GM12878 (cell line): ENCODE measurements around the gene GPR26. TPM values are rescaled to one million over a fixed set of nuclear protein-coding genes. Genes with fewer than 3 reads are reported as not detected.

ENCODE experiments used
- ATAC-seq: fragments of 200-7000 bp; cut with Tn5 transposase; 3 replicates; pipeline ENCODE4 v1.9.1; 2020; ENCODE audit warnings: mild to moderate bottlenecking, moderate library complexity
- BruUV-seq: library from RNA; stranded (reverse); fragments of 400-500 nt; replicated peaks from 2 replicates; lab custom pipeline; 2021; lab: Mats Ljungman, UMichigan
- CTCF ChIA-PET: fragments of 300-600 bp; sonication (Branson Sonifier 250); formaldehyde crosslinking; extraction: SDS; loops from one replicate; lab custom pipeline; 2021; ENCODE audit warnings: inconsistent platforms; lab: Yijun Ruan, JAX
- POLR2A ChIA-PET: fragments of 350-600 bp; formaldehyde crosslinking; extraction: SDS; loops from one replicate; lab custom pipeline; 2021; ENCODE audit warnings: inconsistent platforms; lab: Charles Lee
- RAD21 ChIA-PET: fragments of 300-600 bp; sonication (Branson Sonifier 250); formaldehyde crosslinking; loops from one replicate; lab custom pipeline; 2023; ENCODE audit warnings: antibody characterized with exemption; ENCODE audit not compliant: unreplicated experiment; lab: Charles Lee
- SMC1A ChIA-PET: fragments of 300-600 bp; sonication (Branson Sonifier 250); formaldehyde crosslinking; loops from one replicate; lab custom pipeline; 2023; ENCODE audit not compliant: unreplicated experiment, uncharacterized antibody; lab: Charles Lee
- DNase-seq: peaks from one replicate; pipeline ENCODE4 v3.0.0-alpha.2; 2011; ENCODE audit warnings: low read depth, low spot score
- FAIRE-seq: peaks from 3 replicates; lab custom pipeline; 2011; peaks lifted over from hg19 to GRCh38; lab: Jason Lieb, UNC
- H2AFZ ChIP-seq: 2 replicates; pipeline ENCODE4 v1.6.0; 2011; ENCODE audit warnings: low read depth, low read length, control low read depth; ENCODE audit not compliant: control insufficient read depth
- H3K27ac ChIP-seq: 2 replicates; pipeline ENCODE4 v1.5.1; 2011; ENCODE audit warnings: control low read depth; ENCODE audit not compliant: control insufficient read depth, insufficient read depth
- H3K27me3 ChIP-seq, 2 experiments: replicated peaks in 1 of 2; 2 replicates each; pipeline versions ENCODE4 v1.6.0 to v1.6.1; 2011; ENCODE audit warnings: low read length in 1 of 2; ENCODE audit not compliant: control insufficient read depth in 2 of 2, insufficient read depth in 2 of 2
- H3K36me3 ChIP-seq, 2 experiments: 2 replicates each; pipeline ENCODE4 v1.5.1; 2011; ENCODE audit warnings: low read length in 1 of 2; ENCODE audit not compliant: control insufficient read depth in 2 of 2, insufficient read depth in 2 of 2
- H3K4me1 ChIP-seq: 2 replicates; pipeline ENCODE4 v1.6.1; 2011; ENCODE audit warnings: mild to moderate bottlenecking, low read length, moderate library complexity, mixed read lengths; ENCODE audit not compliant: control insufficient read depth, insufficient read depth
- H3K4me2 ChIP-seq: 2 replicates; pipeline ENCODE4 v1.6.0; 2011; ENCODE audit warnings: control low read depth; ENCODE audit not compliant: control insufficient read depth, insufficient read depth
- H3K4me3 ChIP-seq: fragments of 200-600 bp; sonication (generic); 2 replicates; pipeline ENCODE4 v1.5.1; 2016
- H3K79me2 ChIP-seq: 2 replicates; pipeline ENCODE4 v1.6.0; 2011; ENCODE audit warnings: low read length; ENCODE audit not compliant: control insufficient read depth, insufficient read depth
- H3K9ac ChIP-seq: 2 replicates; pipeline ENCODE4 v1.8.0; 2011; ENCODE audit warnings: low read length, control low read depth, mixed read lengths; ENCODE audit not compliant: control insufficient read depth, insufficient read depth
- H3K9me3 ChIP-seq: replicated peaks from 3 replicates; pipeline ENCODE4 v1.5.1; 2011; ENCODE audit warnings: mild to moderate bottlenecking, low read length; ENCODE audit not compliant: control insufficient read depth, insufficient read depth
- H4K20me1 ChIP-seq: 2 replicates; pipeline ENCODE4 v1.6.0; 2011; ENCODE audit not compliant: control insufficient read depth, insufficient read depth
- ASH2L ChIP-seq: fragments of 300-600, 200-600 bp; sonication (generic); IDR thresholded peaks from 2 replicates; pipeline ENCODE4 v1.6.1; 2017; ENCODE audit warnings: low read depth, mild to moderate bottlenecking, borderline replicate concordance
- ATF7 ChIP-seq: fragments of 450-650 bp; IDR thresholded peaks from 2 replicates; pipeline ENCODE4 v1.6.1; 2016; ENCODE audit warnings: low read depth, mild to moderate bottlenecking
- CUX1 ChIP-seq: IDR thresholded peaks from 2 replicates; pipeline ENCODE4 v1.6.1; 2012; ENCODE audit warnings: improper control_type of control experiment, low read depth, low read length; ENCODE audit not compliant: insufficient replicate concordance
- ELK1 ChIP-seq: IDR thresholded peaks from 2 replicates; pipeline ENCODE4 v1.6.1; 2012; ENCODE audit warnings: low read depth, low read length, improper control_type of control experiment
- IRF5 ChIP-seq: fragments of 450-650 bp; IDR thresholded peaks from 2 replicates; pipeline ENCODE4 v1.6.1; 2017; ENCODE audit warnings: borderline replicate concordance
- MTA3 ChIP-seq: IDR thresholded peaks from 2 replicates; pipeline ENCODE4 v1.6.1; 2012; ENCODE audit warnings: low read length, inconsistent platforms, borderline replicate concordance
- MXI1 ChIP-seq: fragments of 150-350 bp; IDR thresholded peaks from 2 replicates; pipeline ENCODE4 v1.6.1; 2011; ENCODE audit warnings: low read depth, mild to moderate bottlenecking, inconsistent platforms, low read length, improper control_type of control experiment
- NKRF ChIP-seq: fragments of 450-650 bp; conservative IDR thresholded peaks from 2 replicates; pipeline ENCODE4 v1.6.1; 2017; ENCODE audit warnings: mild to moderate bottlenecking, moderate library complexity
- PAX8 ChIP-seq: fragments of 450-650 bp; IDR thresholded peaks from 2 replicates; pipeline ENCODE4 v1.6.1; 2017; ENCODE audit warnings: mild to moderate bottlenecking, moderate library complexity
- SIN3A ChIP-seq: IDR thresholded peaks from 2 replicates; pipeline ENCODE4 v1.6.1; 2012; ENCODE audit warnings: low read depth, low read length, improper control_type of control experiment
- SMAD1 ChIP-seq: fragments of 450-650 bp; IDR thresholded peaks from 2 replicates; pipeline ENCODE4 v1.6.1; 2018; ENCODE audit warnings: mild to moderate bottlenecking, low read depth; ENCODE audit not compliant: partially characterized antibody
- TAF1 ChIP-seq: IDR thresholded peaks from 2 replicates; pipeline ENCODE4 v1.6.1; 2011; ENCODE audit warnings: mild to moderate bottlenecking, low read depth, low read length, borderline replicate concordance
- WGBS: methylation state at CpG from one replicate; pipeline ENCODE4 v1.1.6; 2016; ENCODE audit warnings: low lambda C conversion rate; ENCODE audit not compliant: insufficient replicate concordance, insufficient coverage; ENCODE audit errors: missing lambda C conversion rate; 5-methylcytosine and 5-hydroxymethylcytosine counted together
- in situ Hi-C: fragments of 300-500 bp; cut with MboI; formaldehyde crosslinking; loops from 9 replicates; pipeline ENCODE4 v1.14.3; 2018; ENCODE audit warnings: mixed read lengths
- intact Hi-C: fragments of 100-400 bp; cut with micrococcal nuclease; formaldehyde crosslinking; loops from one replicate; pipeline ENCODE4 v1.14.2; 2022; ENCODE audit not compliant: unreplicated experiment
- polyA plus RNA-seq, 11 experiments: library from polyadenylated mRNA; depleted of rRNA in 4 of 11; unstranded in 6 of 11; stranded (reverse) in 5 of 11; fragments of >200 nt; fragmentation: Nextera tagmentation in 4 of 11; fragmentation: Illumina TruSeq in 1 of 11; extraction: Ambion mirVana in 4 of 11; extraction: Trizol in 1 of 11; gene quantifications; 1 replicate in 1 of 11; 2 replicates in 10 of 11; pipeline versions ENCODE4 v1.2.1 to v1.2.3, GENCODE V29; 2011 to 2016; ENCODE audit warnings: inconsistent platforms in 2 of 11, missing spikeins in 2 of 11, low read depth in 1 of 11
- total RNA-seq, 4 experiments: library from RNA; depleted of rRNA in 3 of 4; stranded (reverse); fragments of >200 nt in 3 of 4; fragmentation: Illumina TruSeq in 1 of 4; extraction: Trizol in 1 of 4; gene quantifications; 2 replicates each; pipeline versions ENCODE4 v1.2.1 to v1.2.3, GENCODE V29; 2013 to 2021

Gene GPR26
- total and polyA plus RNA-seq, 10 of the 15 experiments (the other 5 are each of a cell fraction or from before 2014, with no cell fraction given), result 0.01 to 0.03 TPM; not detected in 8

- Histone ChIP-seq H4K20me1 (no peaks in the 10 kb centered on the region), H3K9ac (no peak overlapping the region), H3K9me3 (no peaks in the 10 kb centered on the region), H3K27me3 (no peaks in the 10 kb centered on the region), H2AFZ (no peak overlapping the region), H3K79me2 (no peaks in the 10 kb centered on the region), H3K36me3 (no peaks in the 10 kb centered on the region), H3K4me3 (no peak overlapping the region), H3K4me1 (no peaks in the 10 kb centered on the region), H3K27ac (no peak overlapping the region), H3K4me2 (no peak overlapping the region)
- in situ Hi-C loops (no loop called here), intact Hi-C loops (no loop called here)
- POLR2A ChIA-PET, result no interaction called here
- CTCF ChIA-PET, result no interaction called here
- RAD21 ChIA-PET, result interaction anchor here (1.1 kb wide), 1 partner anchor 17 kb away, joined by 3 read pairs; no protein-coding TSS in a partner anchor
- BruUV-seq, result no TSS peak
- SMC1A ChIA-PET, result interaction anchor here (0.8 to 1.0 kb wide), 2 partner anchors 11 to 12 kb away, joined by 3 read pairs; no protein-coding TSS in a partner anchor
- ATAC-seq (no peak), DNase-seq (no peak), FAIRE-seq (no peak)
- WGBS, result 4% methylated on average over 3 of the region's 3 CpGs
- TF ChIP-seq ASH2L (no peak), SMAD1 (no peak), TAF1 (no peak), SIN3A (no peak), ATF7 (no peak), ELK1 (no peak), MXI1 (no peak), CUX1 (no peak), NKRF (no peak), IRF5 (no peak), PAX8 (no peak), MTA3 (no peak)
Observed at GRCh38 chr10:123720536-123720935, 54.4 kb downstream of the GPR26 start.
